SU-DHL-6 (cell line): ENCODE measurements around the gene CPLANE2.

Source experiments
- H2AFZ ChIP-seq: fragments of 200-600 bp; sonication (generic); 2 replicates; pipeline ENCODE4 v1.6.1; 2014; ENCODE audit warnings: low read depth, mild to moderate bottlenecking, moderate library complexity, mixed read lengths, antibody characterized with exemption, low read length; ENCODE audit not compliant: severe bottlenecking
- H3F3A ChIP-seq: fragments of 200-600 bp; shearing (Covaris generic); 2 replicates; pipeline ENCODE4 v1.6.0; 2016; ENCODE audit warnings: antibody characterized with exemption, mild to moderate bottlenecking; ENCODE audit not compliant: insufficient read depth
- H3K27ac ChIP-seq: fragments of 200-600 bp; sonication (generic); 2 replicates; pipeline ENCODE4 v1.5.1; 2016; ENCODE audit warnings: low read depth, mild to moderate bottlenecking, low read length, moderate library complexity, mixed read lengths
- H3K27me3 ChIP-seq: fragments of 200-600 bp; sonication (generic), shearing (Covaris generic); 2 replicates; pipeline ENCODE4 v1.6.0; 2014; ENCODE audit warnings: mild to moderate bottlenecking, low read length
- H3K36me3 ChIP-seq: fragments of 200-600 bp; sonication (generic); 2 replicates; pipeline ENCODE4 v1.6.1; 2014; ENCODE audit warnings: mild to moderate bottlenecking, low read length, mixed read lengths
- H3K4me2 ChIP-seq: fragments of 300-600, 200-600 bp; shearing (Covaris generic), sonication (generic); 2 replicates; pipeline ENCODE4 v1.6.0; 2014; ENCODE audit warnings: low read length, low read depth, mild to moderate bottlenecking; ENCODE audit not compliant: poor library complexity, severe bottlenecking
- H3K4me3 ChIP-seq: fragments of 200-600 bp; sonication (generic); 2 replicates; pipeline ENCODE4 v1.5.1; 2014; ENCODE audit warnings: antibody characterized with exemption, low read length, mild to moderate bottlenecking, mixed read lengths; ENCODE audit not compliant: insufficient read depth, poor library complexity, severe bottlenecking
- H3K79me2 ChIP-seq: fragments of 200-600 bp; sonication (generic); 2 replicates; pipeline ENCODE4 v1.6.1; 2014; ENCODE audit warnings: mild to moderate bottlenecking, low read length, moderate library complexity; ENCODE audit not compliant: insufficient read depth
- H3K9ac ChIP-seq: fragments of 200-600 bp; sonication (generic); 2 replicates; pipeline ENCODE4 v1.7.0; 2014; ENCODE audit warnings: mild to moderate bottlenecking, low read length
- H3K9me2 ChIP-seq: fragments of 200-600 bp; sonication (generic); replicated peaks from 2 replicates; pipeline ENCODE4 v1.6.1; 2014; ENCODE audit warnings: low read length; ENCODE audit not compliant: insufficient read depth
- H3K9me3 ChIP-seq: fragments of 200-600 bp; sonication (generic); 2 replicates; pipeline ENCODE4 v1.6.1; 2014; ENCODE audit warnings: low read length, mixed read lengths; ENCODE audit not compliant: insufficient read depth
- H4K20me1 ChIP-seq: fragments of 200-600 bp; sonication (generic); 2 replicates; pipeline ENCODE4 v1.6.1; 2014; ENCODE audit warnings: low read depth, mild to moderate bottlenecking, antibody characterized with exemption, low read length, moderate library complexity, mixed read lengths
- CTCF ChIP-seq: fragments of 200-600 bp; sonication (generic); IDR thresholded peaks from one replicate; pipeline ENCODE4 v1.5.1; 2017; ENCODE audit warnings: antibody characterized with exemption, mild to moderate bottlenecking, low read length, moderate library complexity; ENCODE audit not compliant: insufficient read depth, poor library complexity, severe bottlenecking
- EZH2phosphoT487 ChIP-seq: fragments of 200-600 bp; sonication (generic), shearing (Covaris generic); conservative IDR thresholded peaks from 2 replicates; pipeline ENCODE4 v1.6.1; 2018; ENCODE audit warnings: mild to moderate bottlenecking, antibody characterized with exemption, low read length, moderate library complexity, mixed read lengths

CPLANE2 gene

GRCh38 chr1:16256478-16256877 lies 19.5 kb upstream of the CPLANE2 start:
- H3K9me3 ChIP-seq: no peaks in the 10 kb centered on the region
- H3K36me3 ChIP-seq: no peaks in the 10 kb centered on the region
- H3K27me3 ChIP-seq: no peaks in the 10 kb centered on the region
- H3F3A ChIP-seq: no peaks in the 10 kb centered on the region
- no peaks in the 10 kb centered on the region for H4K20me1 ChIP-seq
- no peak for TF ChIP-seq CTCF
- TF ChIP-seq EZH2phosphoT487: no peak
- no peak overlapping the region for H3K4me2 ChIP-seq
- no peak overlapping the region for H3K9ac ChIP-seq
- H3K27ac ChIP-seq: no peak overlapping the region
- H3K9me2 ChIP-seq: no peaks in the 10 kb centered on the region
- H2AFZ ChIP-seq: no peak overlapping the region
- H3K4me3 ChIP-seq: no peak overlapping the region
- H3K79me2 ChIP-seq: no peaks in the 10 kb centered on the region

- H3K36me3 ChIP-seq: no peaks in the 10 kb centered on the region
- no peak for TF ChIP-seq CTCF
- no peak for TF ChIP-seq EZH2phosphoT487
- no peak overlapping the region for H2AFZ ChIP-seq
- H3K4me3 ChIP-seq: no peak overlapping the region
- peaks cover 3% of the 10 kb centered on the region; the same call in 1 of the 2 replicates for H3F3A ChIP-seq
- no peaks in the 10 kb centered on the region for H4K20me1 ChIP-seq
- no peaks in the 10 kb centered on the region for H3K9me3 ChIP-seq
- H3K27me3 ChIP-seq: no peaks in the 10 kb centered on the region
- H3K9me2 ChIP-seq: no peaks in the 10 kb centered on the region
- H3K27ac ChIP-seq: no peak overlapping the region
- no peaks in the 10 kb centered on the region for H3K79me2 ChIP-seq
- H3K4me2 ChIP-seq: no peak overlapping the region
- H3K9ac ChIP-seq: no peak overlapping the region
Measured at GRCh38 chr1:16254263-16254928, 17.4 kb upstream of the CPLANE2 start.

- no peak overlapping the region for H3K9ac ChIP-seq
- no peaks in the 10 kb centered on the region for H4K20me1 ChIP-seq
- no peaks in the 10 kb centered on the region for H3K79me2 ChIP-seq
- H3K9me2 ChIP-seq: no peaks in the 10 kb centered on the region
- no peaks in the 10 kb centered on the region for H3K27me3 ChIP-seq
- H2AFZ ChIP-seq: no peak overlapping the region
- no peak overlapping the region for H3K4me3 ChIP-seq
- peaks cover 8% of the 10 kb centered on the region; the same call in 1 of the 2 replicates for H3F3A ChIP-seq
- no peaks in the 10 kb centered on the region for H3K9me3 ChIP-seq
- H3K4me2 ChIP-seq: no peak overlapping the region
- no peaks in the 10 kb centered on the region for H3K36me3 ChIP-seq
- TF ChIP-seq EZH2phosphoT487: no peak
- TF ChIP-seq CTCF: no peak
- H3K27ac ChIP-seq: no peak overlapping the region
Measured at GRCh38 chr1:16253332-16253922, 16.4 kb upstream of the CPLANE2 start.
